Midbrain (tissue), 1 donor: ENCODE results near the gene SLC1A1.
"Not testable (repeated sequence)": the region's sequence is repeated elsewhere in the genome, so short reads cannot be mapped to it uniquely, and the experiment has no call there.

ENCODE experiments used
- DNase-seq: peaks from one replicate; lab custom pipeline; 2025; lab: John Stamatoyannopoulos, UW

SLC1A1 gene

GRCh38 chr9:4579001-4579400, 88.7 kb downstream of the SLC1A1 start:
- DNase-seq: no peak

- DNase-seq: no peak
Observed at GRCh38 chr9:4581035-4581760, 90.9 kb downstream of the SLC1A1 start.

- DNase-seq: peak; percentile 26
Observed at GRCh38 chr9:4581861-4582565, 91.7 kb downstream of the SLC1A1 start.

GRCh38 chr9:4583001-4583400, 92.7 kb downstream of the SLC1A1 start:
- DNase-seq: no peak

GRCh38 chr9:4584636-4585035, 94.4 kb downstream of the SLC1A1 start:
- DNase-seq: no peak

GRCh38 chr9:4585135-4585534, 94.9 kb downstream of the SLC1A1 start:
- no peak for DNase-seq

- DNase-seq: no peak
Observed at GRCh38 chr9:4588721-4589120, 98.5 kb downstream of the SLC1A1 start.

- no peak for DNase-seq
Observed at GRCh38 chr9:4590430-4591122, 100.3 kb downstream of the SLC1A1 start.

GRCh38 chr9:4591123-4591500, 100.8 kb downstream of the SLC1A1 start:
- DNase-seq: no peak

- no peak for DNase-seq
Observed at GRCh38 chr9:4592295-4592694, 102.0 kb downstream of the SLC1A1 start.

GRCh38 chr9:4592886-4593285, 102.6 kb downstream of the SLC1A1 start:
- DNase-seq: no peak

GRCh38 chr9:4594545-4594944, 104.3 kb downstream of the SLC1A1 start:
- DNase-seq: no peak

- DNase-seq: no peak
Observed at GRCh38 chr9:4594994-4595393, 104.7 kb downstream of the SLC1A1 start.

- no peak for DNase-seq
Observed at GRCh38 chr9:4596165-4596922, 106.1 kb downstream of the SLC1A1 start.

- DNase-seq: no peak
Observed at GRCh38 chr9:4600368-4600767, 110.1 kb downstream of the SLC1A1 start.

- no peak for DNase-seq
Observed at GRCh38 chr9:4603830-4604229, 113.6 kb downstream of the SLC1A1 start.

- peak; percentile 61 for DNase-seq
Observed at GRCh38 chr9:4604678-4605095, 114.4 kb downstream of the SLC1A1 start.

GRCh38 chr9:4606033-4606432, 115.8 kb downstream of the SLC1A1 start:
- not testable (repeated sequence) for DNase-seq

GRCh38 chr9:4614627-4615026, 124.4 kb downstream of the SLC1A1 start:
- no peak for DNase-seq

GRCh38 chr9:4615251-4615650, 125.0 kb downstream of the SLC1A1 start:
- DNase-seq: no peak

GRCh38 chr9:4615778-4616177, 125.5 kb downstream of the SLC1A1 start:
- DNase-seq: no peak

GRCh38 chr9:4617752-4618151, 127.5 kb downstream of the SLC1A1 start:
- DNase-seq: no peak
